Nephron progenitor cell (in vitro differentiated cells): ENCODE results near the gene CACNA1B.

ENCODE experiments used
- DNase-seq: peaks from one replicate; pipeline ENCODE4 v3.0.0; 2021
- H3K27ac Mint-ChIP-seq: 2 replicates; pipeline ENCODE4 v1.8.0; 2021; ENCODE audit warnings: mild to moderate bottlenecking, moderate library complexity, mixed read lengths
- H3K27me3 Mint-ChIP-seq: 2 replicates; pipeline ENCODE4 v1.8.0; 2021; ENCODE audit warnings: mild to moderate bottlenecking, low read depth, mixed read lengths; ENCODE audit not compliant: poor library complexity
- H3K36me3 Mint-ChIP-seq: 2 replicates; pipeline ENCODE4 v1.8.0; 2021; ENCODE audit warnings: low read depth, mixed read lengths
- H3K4me1 Mint-ChIP-seq: 2 replicates; pipeline ENCODE4 v1.8.0; 2021; ENCODE audit warnings: mixed read lengths
- H3K4me3 Mint-ChIP-seq: 2 replicates; pipeline ENCODE4 v1.8.0; 2021; ENCODE audit warnings: mild to moderate bottlenecking, moderate library complexity, mixed read lengths
- H3K9me3 Mint-ChIP-seq: 2 replicates; pipeline ENCODE4 v1.8.0; 2021; ENCODE audit warnings: mild to moderate bottlenecking, moderate library complexity, mixed read lengths
- CTCF ChIP-seq: fragments of 200-600 bp; sonication (generic); IDR thresholded peaks from 2 replicates; pipeline ENCODE4 v1.5.0; 2021; ENCODE audit warnings: antibody characterized with exemption

The CACNA1B gene

GRCh38 chr9:137982200-137982599 lies 104.6 kb downstream of the CACNA1B start:
- no peaks in the 10 kb centered on the region for H3K27me3 Mint-ChIP-seq
- peaks cover 12% of the 10 kb centered on the region for H3K4me1 Mint-ChIP-seq
- H3K36me3 Mint-ChIP-seq: no peaks in the 10 kb centered on the region
- H3K27ac Mint-ChIP-seq: no peak overlapping the region
- no peak for TF ChIP-seq CTCF
- no peak for DNase-seq
- peaks cover 4% of the 10 kb centered on the region for H3K9me3 Mint-ChIP-seq
- no peak overlapping the region for H3K4me3 Mint-ChIP-seq

GRCh38 chr9:137984005-137984404 lies 106.4 kb downstream of the CACNA1B start:
- Mint-ChIP-seq H3K27ac (no peak overlapping the region), H3K36me3 (no peaks in the 10 kb centered on the region), H3K9me3 (peaks cover 13% of the 10 kb centered on the region), H3K4me3 (no peak overlapping the region), H3K27me3 (no peaks in the 10 kb centered on the region), H3K4me1 (peaks cover 13% of the 10 kb centered on the region)
- DNase-seq: no peak
- TF ChIP-seq CTCF: no peak

GRCh38 chr9:137984520-137985257 lies 107.1 kb downstream of the CACNA1B start:
- Mint-ChIP-seq H3K27ac (no peak overlapping the region), H3K4me1 (peaks cover 13% of the 10 kb centered on the region), H3K27me3 (no peaks in the 10 kb centered on the region), H3K4me3 (no peak overlapping the region), H3K36me3 (no peaks in the 10 kb centered on the region), H3K9me3 (peaks cover 20% of the 10 kb centered on the region)
- TF ChIP-seq CTCF: no peak
- DNase-seq: no peak

GRCh38 chr9:137985637-137986071 lies 108.1 kb downstream of the CACNA1B start:
- DNase-seq: no peak
- no peak for TF ChIP-seq CTCF
- no peak overlapping the region for H3K27ac Mint-ChIP-seq
- H3K4me1 Mint-ChIP-seq: peaks cover 13% of the 10 kb centered on the region
- H3K4me3 Mint-ChIP-seq: no peak overlapping the region
- H3K27me3 Mint-ChIP-seq: no peaks in the 10 kb centered on the region
- H3K9me3 Mint-ChIP-seq: peaks cover 27% of the 10 kb centered on the region
- H3K36me3 Mint-ChIP-seq: no peaks in the 10 kb centered on the region

- TF ChIP-seq CTCF: no peak
- peak overlapping the region; percentile 57 for H3K27ac Mint-ChIP-seq
- H3K9me3 Mint-ChIP-seq: peaks cover 29% of the 10 kb centered on the region
- peaks cover 13% of the 10 kb centered on the region for H3K4me1 Mint-ChIP-seq
- DNase-seq: no peak
- no peak overlapping the region for H3K4me3 Mint-ChIP-seq
- no peaks in the 10 kb centered on the region for H3K36me3 Mint-ChIP-seq
- H3K27me3 Mint-ChIP-seq: no peaks in the 10 kb centered on the region
Measured at GRCh38 chr9:137986268-137987099, 108.9 kb downstream of the CACNA1B start.
